Caco-2 (cell line): Measurements from ENCODE around the gene AOC1. TPM values are rescaled to one million over a fixed set of nuclear protein-coding genes. Genes with fewer than 3 reads are reported as not detected.

Experiments
- BruUV-seq: library from RNA; stranded (reverse); fragments of 400-500 nt; replicated peaks from 2 replicates; lab custom pipeline; 2021; lab: Mats Ljungman, UMichigan
- CTCF ChIA-PET: fragments of 300-600 bp; sonication (Branson Sonifier 250); formaldehyde crosslinking; loops from one replicate; lab custom pipeline; 2022; ENCODE audit warnings: antibody characterized with exemption; lab: Charles Lee
- POLR2A ChIA-PET: fragments of 300-600 bp; sonication (Branson Sonifier 250); formaldehyde crosslinking; loops from one replicate; lab custom pipeline; 2022; ENCODE audit warnings: antibody characterized with exemption; lab: Charles Lee
- DNase-seq, 2 experiments: peaks; one replicate each; pipeline versions ENCODE4 v3.0.0 to v3.0.0-alpha.2; 2020 to 2022
- H3K27me3 ChIP-seq: replicated peaks from 2 replicates; pipeline ENCODE4 v1.6.0; 2011; ENCODE audit warnings: low read length; ENCODE audit not compliant: control insufficient read depth, insufficient read depth
- H3K36me3 ChIP-seq: 2 replicates; pipeline ENCODE4 v1.5.1; 2011; ENCODE audit warnings: low read length; ENCODE audit not compliant: control insufficient read depth, insufficient read depth
- H3K4me1 ChIP-seq: fragments of 250-450 bp; sonication (Bioruptor Pico); 2 replicates; pipeline ENCODE4 v1.5.1; 2020; ENCODE audit warnings: mild to moderate bottlenecking
- H3K4me3 ChIP-seq: 2 replicates; pipeline ENCODE4 v1.5.1; 2011; ENCODE audit warnings: low read depth, mild to moderate bottlenecking, control low read depth, low read length
- H3K9me3 ChIP-seq: fragments of 250-450 bp; sonication (Bioruptor Pico); 2 replicates; pipeline ENCODE4 v1.5.1; 2020; ENCODE audit warnings: mild to moderate bottlenecking, moderate library complexity
- H3K27ac Mint-ChIP-seq: one replicate; pipeline ENCODE4 v1.8.0; 2022; ENCODE audit warnings: mixed read lengths; ENCODE audit not compliant: unreplicated experiment
- H3K27me3 Mint-ChIP-seq: one replicate; pipeline ENCODE4 v1.8.0; 2022; ENCODE audit warnings: mixed read lengths; ENCODE audit not compliant: insufficient read depth, unreplicated experiment
- H3K36me3 Mint-ChIP-seq: one replicate; pipeline ENCODE4 v1.8.0; 2022; ENCODE audit warnings: mild to moderate bottlenecking, mixed read lengths; ENCODE audit not compliant: insufficient read depth, unreplicated experiment
- H3K4me1 Mint-ChIP-seq: one replicate; pipeline ENCODE4 v1.8.0; 2022; ENCODE audit warnings: low read depth, mixed read lengths; ENCODE audit not compliant: unreplicated experiment
- H3K4me3 Mint-ChIP-seq: one replicate; pipeline ENCODE4 v1.8.0; 2022; ENCODE audit warnings: mild to moderate bottlenecking, moderate library complexity, mixed read lengths; ENCODE audit not compliant: unreplicated experiment
- H3K9me3 Mint-ChIP-seq: one replicate; pipeline ENCODE4 v1.8.0; 2022; ENCODE audit warnings: mixed read lengths; ENCODE audit not compliant: unreplicated experiment
- intact Hi-C: fragments of 100-400 bp; cut with micrococcal nuclease; formaldehyde crosslinking; loops from one replicate; pipeline ENCODE4 v1.10.0; 2022; ENCODE audit not compliant: unreplicated experiment
- total RNA-seq: library from RNA; stranded (reverse); gene quantifications from 2 replicates; pipeline ENCODE4 v1.2.3, GENCODE V29; 2022
- TF ChIP-seq, protein P1 (sequence below), 2 experiments: fragments of 200-600 bp in 1 of 2; IDR thresholded peaks; 1 replicate in 1 of 2; 2 replicates in 1 of 2; pipeline versions ENCODE4 v1.5.1 to v1.8.0; 2011 to 2022; ENCODE audit warnings: antibody characterized with exemption in 1 of 2, control low read depth in 1 of 2, inconsistent platforms in 1 of 2, low read depth in 1 of 2, low read length in 1 of 2, mild to moderate bottlenecking in 1 of 2, moderate library complexity in 1 of 2; ENCODE audit not compliant: insufficient read depth in 1 of 2, severe bottlenecking in 1 of 2, unreplicated experiment in 1 of 2

The AOC1 gene
- total RNA-seq, 1 experiment from 2014 or later, result 3.5 TPM

DNA sequence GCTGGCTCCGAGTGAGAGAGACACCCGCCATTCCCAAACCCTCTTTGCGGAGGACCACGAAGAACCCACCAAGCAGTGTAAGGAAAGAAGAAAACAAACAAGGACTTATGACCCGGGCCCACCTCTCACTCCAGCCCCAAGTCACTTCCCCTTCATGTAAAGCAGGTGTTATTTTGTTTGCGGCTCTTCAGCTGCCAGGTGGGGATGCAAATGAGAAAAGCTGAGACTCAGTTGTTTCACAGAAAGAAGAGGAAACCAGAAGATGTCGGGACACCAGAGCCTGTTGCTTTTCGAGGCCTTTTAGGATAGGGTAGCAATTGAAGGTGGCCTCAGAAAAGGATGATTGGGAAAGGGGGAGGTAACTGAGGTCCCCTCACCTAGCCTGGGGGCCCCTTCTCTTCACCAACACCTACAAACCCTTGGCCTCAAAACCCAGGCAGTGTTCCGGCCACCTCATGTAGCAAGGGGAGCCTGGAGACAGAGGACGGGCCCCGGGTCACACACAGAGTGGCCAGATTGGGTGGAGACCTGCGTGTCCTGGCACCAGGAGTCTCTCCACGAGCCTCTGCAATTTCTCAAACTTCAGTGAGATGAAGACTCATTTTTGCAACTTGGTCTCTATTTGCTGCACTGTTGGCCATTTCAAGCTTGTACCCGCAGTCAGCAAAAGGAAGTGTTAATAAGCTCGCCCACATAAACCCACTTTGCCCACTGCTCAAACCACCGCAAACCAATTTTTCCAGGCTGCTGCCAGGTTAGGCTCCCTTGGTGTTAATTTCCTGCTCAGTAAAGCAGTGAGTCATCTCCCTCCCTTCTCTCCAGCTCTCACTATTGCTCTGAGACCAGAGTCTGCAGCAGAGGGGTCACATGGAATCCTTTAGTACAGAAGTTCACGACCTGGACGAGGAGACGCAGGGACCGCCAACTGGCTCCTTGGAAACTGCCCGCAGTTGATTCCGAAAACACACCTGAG, 45.5 kb downstream of the AOC1 start:
- DNase-seq, result no peak
- H3K4me1 ChIP-seq, result peaks cover 11% of the 10 kb centered on the region; the same call in 1 of the 2 replicates
- intact Hi-C loops, result loop anchor here (1.0 to 2.0 kb wide), 2 partner anchors 89 to 213 kb away; no protein-coding TSS in a partner anchor
- ChIA-PET CTCF (interaction anchor here (0.6 to 1.7 kb wide), 11 partner anchors 11 to 119 kb away, joined by 3 to 8 read pairs (median 4); no protein-coding TSS in a partner anchor), POLR2A (no interaction called here)
- Mint-ChIP-seq H3K9me3 (no peaks in the 10 kb centered on the region), H3K4me1 (peaks cover 19% of the 10 kb centered on the region), H3K27ac (no peak overlapping the region), H3K27me3 (peaks cover 15% of the 10 kb centered on the region), H3K4me3 (no peak overlapping the region), H3K36me3 (no peaks in the 10 kb centered on the region)
- no TSS peak for BruUV-seq
- H3K9me3 ChIP-seq, result peaks cover 12% of the 10 kb centered on the region
- H3K4me3 ChIP-seq, result no peak overlapping the region
- TF ChIP-seq, protein P1, sequence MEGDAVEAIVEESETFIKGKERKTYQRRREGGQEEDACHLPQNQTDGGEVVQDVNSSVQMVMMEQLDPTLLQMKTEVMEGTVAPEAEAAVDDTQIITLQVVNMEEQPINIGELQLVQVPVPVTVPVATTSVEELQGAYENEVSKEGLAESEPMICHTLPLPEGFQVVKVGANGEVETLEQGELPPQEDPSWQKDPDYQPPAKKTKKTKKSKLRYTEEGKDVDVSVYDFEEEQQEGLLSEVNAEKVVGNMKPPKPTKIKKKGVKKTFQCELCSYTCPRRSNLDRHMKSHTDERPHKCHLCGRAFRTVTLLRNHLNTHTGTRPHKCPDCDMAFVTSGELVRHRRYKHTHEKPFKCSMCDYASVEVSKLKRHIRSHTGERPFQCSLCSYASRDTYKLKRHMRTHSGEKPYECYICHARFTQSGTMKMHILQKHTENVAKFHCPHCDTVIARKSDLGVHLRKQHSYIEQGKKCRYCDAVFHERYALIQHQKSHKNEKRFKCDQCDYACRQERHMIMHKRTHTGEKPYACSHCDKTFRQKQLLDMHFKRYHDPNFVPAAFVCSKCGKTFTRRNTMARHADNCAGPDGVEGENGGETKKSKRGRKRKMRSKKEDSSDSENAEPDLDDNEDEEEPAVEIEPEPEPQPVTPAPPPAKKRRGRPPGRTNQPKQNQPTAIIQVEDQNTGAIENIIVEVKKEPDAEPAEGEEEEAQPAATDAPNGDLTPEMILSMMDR (IDR thresholded peaks at IDR 0.05; ENCODE audit: insufficient read depth in 1 of 2, low read depth in 1 of 2, low read length in 1 of 2, severe bottlenecking in 1 of 2, unreplicated experiment in 1 of 2), result no peak
- H3K36me3 ChIP-seq, result no peaks in the 10 kb centered on the region
- H3K27me3 ChIP-seq, result no peaks in the 10 kb centered on the region; the same call in 1 of the 2 replicates

- Mint-ChIP-seq H3K36me3 (no peaks in the 10 kb centered on the region), H3K4me1 (peaks cover 19% of the 10 kb centered on the region), H3K9me3 (no peaks in the 10 kb centered on the region), H3K27ac (no peak overlapping the region), H3K27me3 (peaks cover 15% of the 10 kb centered on the region), H3K4me3 (peak overlapping the region; percentile 17)
- H3K4me1 ChIP-seq, result peaks cover 11% of the 10 kb centered on the region; the same call in 1 of the 2 replicates
- BruUV-seq, result no TSS peak
- H3K4me3 ChIP-seq, result no peak overlapping the region
- intact Hi-C loops, result loop anchor here (1.0 to 2.0 kb wide), 2 partner anchors 88 to 212 kb away; no protein-coding TSS in a partner anchor
- H3K36me3 ChIP-seq, result no peaks in the 10 kb centered on the region
- TF ChIP-seq, protein P1 (IDR thresholded peaks at IDR 0.05; ENCODE audit: insufficient read depth in 1 of 2, low read depth in 1 of 2, low read length in 1 of 2, severe bottlenecking in 1 of 2, unreplicated experiment in 1 of 2), result peak; percentile 91 to 95
- peak; percentile 78 to 82 for DNase-seq
- ChIA-PET POLR2A (no interaction called here), CTCF (interaction anchor here (0.6 to 1.7 kb wide), 12 partner anchors 10 to 120 kb away, joined by 3 to 8 read pairs (median 4); no protein-coding TSS in a partner anchor)
- H3K9me3 ChIP-seq, result peaks cover 8% of the 10 kb centered on the region
- H3K27me3 ChIP-seq, result no peaks in the 10 kb centered on the region; the same call in 1 of the 2 replicates
Observed at GRCh38 chr7:150898475-150899011, 46.2 kb downstream of the AOC1 start.

- peaks cover 20% of the 10 kb centered on the region for H3K27me3 Mint-ChIP-seq
- H3K4me1 Mint-ChIP-seq, result peaks cover 19% of the 10 kb centered on the region
- ChIA-PET CTCF (no interaction called here), POLR2A (no interaction called here)
- H3K36me3 Mint-ChIP-seq, result no peaks in the 10 kb centered on the region
- no TSS peak for BruUV-seq
- DNase-seq, result no peak
- H3K9me3 ChIP-seq, result no peaks in the 10 kb centered on the region
- peaks cover 11% of the 10 kb centered on the region; the same call in 1 of the 2 replicates for H3K4me1 ChIP-seq
- TF ChIP-seq, protein P1 (IDR thresholded peaks at IDR 0.05; ENCODE audit: insufficient read depth in 1 of 2, low read depth in 1 of 2, low read length in 1 of 2, severe bottlenecking in 1 of 2, unreplicated experiment in 1 of 2), result no peak
- no peak overlapping the region for H3K4me3 ChIP-seq
- no peak overlapping the region for H3K4me3 Mint-ChIP-seq
- intact Hi-C loops, result no loop called here
- H3K27ac Mint-ChIP-seq, result no peak overlapping the region
- H3K36me3 ChIP-seq, result no peaks in the 10 kb centered on the region
- H3K27me3 ChIP-seq, result no peaks in the 10 kb centered on the region; the same call in 1 of the 2 replicates
- no peaks in the 10 kb centered on the region for H3K9me3 Mint-ChIP-seq
Observed at GRCh38 chr7:150900675-150901074, 48.4 kb downstream of the AOC1 start.
